Mucosa of descending colon (tissue), 3 donors: ENCODE results near the gene PPIP5K2. TPM values are rescaled to one million over a fixed set of nuclear protein-coding genes. Genes with fewer than 3 reads are reported as not detected.

Experiments
- ATAC-seq: fragments of 200-7000 bp; cut with Tn5 transposase; one replicate; pipeline ENCODE4 v1.9.1; 2020; ENCODE audit warnings: mild to moderate bottlenecking, moderate library complexity
- DNase-seq, 3 donors: peaks; one replicate each; pipeline ENCODE4 v3.0.0-alpha.2; 2020
- H3K36me3 ChIP-seq: fragments of 200-600 bp; one replicate; pipeline ENCODE4 v1.8.0; 2021; ENCODE audit warnings: low read depth, mild to moderate bottlenecking
- H3K4me1 ChIP-seq: fragments of 200-600 bp; one replicate; pipeline ENCODE4 v1.8.0; 2021; ENCODE audit warnings: low read depth, mild to moderate bottlenecking
- H3K4me3 ChIP-seq: fragments of 200-600 bp; one replicate; pipeline ENCODE4 v1.8.0; 2021; ENCODE audit warnings: mild to moderate bottlenecking
- H3K9me3 ChIP-seq: fragments of 200-600 bp; one replicate; pipeline ENCODE4 v1.8.0; 2021; ENCODE audit warnings: mild to moderate bottlenecking
- intact Hi-C, 2 donors: fragments of 100-400 bp; cut with DNase I in 1 of 2; cut with micrococcal nuclease in 1 of 2; formaldehyde crosslinking; loops; one replicate each; pipeline versions ENCODE4 v1.11.0 to v1.11.1; 2022; cut with DNase I, micrococcal nuclease
- total RNA-seq, 3 donors: library from RNA; stranded (reverse); fragmentation: NEBNext Ultra II Directional in 2 of 3; extraction: Animal tissue kit (Norgen Biotek cat#: 25700) in 2 of 3; gene quantifications; one replicate each; pipeline versions ENCODE4 v1.2.1 to v1.2.4, GENCODE V29; 2021 to 2023
- TF ChIP-seq, protein P1 (sequence below): fragments of 200-600 bp; IDR thresholded peaks from one replicate; pipeline ENCODE4 v1.8.0; 2022; ENCODE audit warnings: antibody characterized with exemption, mild to moderate bottlenecking
- donor health status: DM: no; HTN: no; CAD: no; lungs with moderate emphysema.
- donor health status: DM: no; HTN: no; CAD: no.
- donor health status: DM: no; HTN: yes; CAD: no.

The PPIP5K2 gene
- total RNA-seq, 3 donors from 2014 or later, result 59.0 to 90.6 (median 77.6) TPM

DNA sequence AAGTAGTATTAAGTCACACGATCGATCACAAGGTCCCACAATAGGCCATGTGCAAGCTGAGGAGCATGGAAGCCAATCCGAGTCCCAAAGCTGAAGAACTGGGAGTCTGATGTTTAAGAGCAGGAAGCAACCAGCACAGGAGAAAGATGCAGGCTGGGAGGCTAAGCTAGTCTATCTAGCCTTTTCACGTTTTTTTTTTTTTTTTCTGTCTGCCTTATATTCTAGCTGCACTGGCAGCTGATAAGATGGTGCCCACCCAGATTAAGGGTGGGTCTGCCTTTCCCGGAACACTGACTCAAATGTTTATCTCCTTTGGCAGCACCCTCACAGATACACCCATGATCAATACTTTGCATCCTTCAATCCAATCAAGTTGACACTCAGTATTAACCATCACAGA lies 6.5 kb downstream of the PPIP5K2 start:
- no peak for ATAC-seq
- intact Hi-C loops, result no loop called here
- no peak overlapping the region for H3K4me3 ChIP-seq
- DNase-seq, result no peak
- no peaks in the 10 kb centered on the region for H3K4me1 ChIP-seq
- TF ChIP-seq, protein P1, sequence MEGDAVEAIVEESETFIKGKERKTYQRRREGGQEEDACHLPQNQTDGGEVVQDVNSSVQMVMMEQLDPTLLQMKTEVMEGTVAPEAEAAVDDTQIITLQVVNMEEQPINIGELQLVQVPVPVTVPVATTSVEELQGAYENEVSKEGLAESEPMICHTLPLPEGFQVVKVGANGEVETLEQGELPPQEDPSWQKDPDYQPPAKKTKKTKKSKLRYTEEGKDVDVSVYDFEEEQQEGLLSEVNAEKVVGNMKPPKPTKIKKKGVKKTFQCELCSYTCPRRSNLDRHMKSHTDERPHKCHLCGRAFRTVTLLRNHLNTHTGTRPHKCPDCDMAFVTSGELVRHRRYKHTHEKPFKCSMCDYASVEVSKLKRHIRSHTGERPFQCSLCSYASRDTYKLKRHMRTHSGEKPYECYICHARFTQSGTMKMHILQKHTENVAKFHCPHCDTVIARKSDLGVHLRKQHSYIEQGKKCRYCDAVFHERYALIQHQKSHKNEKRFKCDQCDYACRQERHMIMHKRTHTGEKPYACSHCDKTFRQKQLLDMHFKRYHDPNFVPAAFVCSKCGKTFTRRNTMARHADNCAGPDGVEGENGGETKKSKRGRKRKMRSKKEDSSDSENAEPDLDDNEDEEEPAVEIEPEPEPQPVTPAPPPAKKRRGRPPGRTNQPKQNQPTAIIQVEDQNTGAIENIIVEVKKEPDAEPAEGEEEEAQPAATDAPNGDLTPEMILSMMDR, result no peak
- H3K9me3 ChIP-seq, result no peaks in the 10 kb centered on the region
- H3K36me3 ChIP-seq, result no peaks in the 10 kb centered on the region

DNA sequence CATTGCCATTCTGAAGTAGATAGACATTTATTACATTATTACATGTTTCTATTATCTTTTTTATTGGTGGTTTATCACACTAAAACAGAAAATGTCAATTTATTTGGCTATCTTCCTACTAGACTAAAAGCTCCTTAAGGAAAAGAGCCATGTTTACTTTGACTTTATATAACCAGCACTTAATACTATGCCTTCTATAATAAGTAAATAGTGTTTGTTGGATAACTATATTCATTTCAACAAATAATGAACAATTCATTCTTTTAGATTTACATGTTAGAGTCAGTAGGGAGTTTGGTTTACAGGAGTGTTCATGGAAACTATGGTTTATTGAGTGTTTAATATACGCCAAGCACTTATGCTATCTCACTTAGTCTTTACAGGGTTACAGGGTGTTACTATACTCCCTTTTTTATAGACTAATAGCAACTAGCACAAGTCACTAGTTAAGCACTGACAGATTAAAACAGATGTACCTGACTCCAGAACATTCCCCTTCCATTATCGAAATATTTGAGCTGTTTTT lies 7.3 kb downstream of the PPIP5K2 start:
- H3K36me3 ChIP-seq, result no peaks in the 10 kb centered on the region
- H3K4me3 ChIP-seq, result no peak overlapping the region
- TF ChIP-seq, protein P1, result no peak
- no peaks in the 10 kb centered on the region for H3K9me3 ChIP-seq
- intact Hi-C loops, result no loop called here
- no peaks in the 10 kb centered on the region for H3K4me1 ChIP-seq
- ATAC-seq, result no peak
- no peak for DNase-seq

DNA sequence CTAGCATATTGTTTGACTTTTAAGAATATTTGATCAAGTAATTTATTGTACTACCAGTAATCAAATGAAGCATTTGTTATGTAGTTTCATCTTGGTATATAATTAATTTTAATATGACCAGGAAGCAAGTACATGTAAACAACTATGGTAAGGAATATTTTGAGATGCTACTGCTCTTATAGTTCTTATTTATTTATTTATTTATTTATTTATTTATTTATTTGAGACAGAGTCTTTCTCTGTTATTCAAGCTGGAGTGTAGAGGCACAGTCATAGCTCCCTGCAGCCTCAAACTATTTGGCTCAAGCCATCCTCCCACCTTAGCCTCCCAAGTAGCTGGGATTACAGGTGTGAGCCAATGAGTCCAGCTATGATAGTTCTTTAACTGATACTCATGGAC lies 8.1 kb downstream of the PPIP5K2 start:
- no peak for DNase-seq
- TF ChIP-seq, protein P1, result no peak
- intact Hi-C loops, result no loop called here
- H3K36me3 ChIP-seq, result no peaks in the 10 kb centered on the region
- no peak overlapping the region for H3K4me3 ChIP-seq
- no peak for ATAC-seq
- H3K9me3 ChIP-seq, result no peaks in the 10 kb centered on the region
- no peaks in the 10 kb centered on the region for H3K4me1 ChIP-seq

GRCh38 chr5:103132684-103133083 lies 12.6 kb downstream of the PPIP5K2 start:
- TF ChIP-seq, protein P1, result no peak
- intact Hi-C loops, result loop anchor here in 1 of 2 donors (10.0 kb wide), 1 partner anchor 348 kb away; no protein-coding TSS in a partner anchor
- Histone ChIP-seq H3K36me3 (no peaks in the 10 kb centered on the region), H3K4me3 (no peak overlapping the region), H3K9me3 (no peaks in the 10 kb centered on the region), H3K4me1 (no peaks in the 10 kb centered on the region)
- ATAC-seq (no peak), DNase-seq (no peak)

GRCh38 chr5:103133231-103133630 lies 13.1 kb downstream of the PPIP5K2 start:
- TF ChIP-seq, protein P1, result no peak
- no peak for ATAC-seq

DNA sequence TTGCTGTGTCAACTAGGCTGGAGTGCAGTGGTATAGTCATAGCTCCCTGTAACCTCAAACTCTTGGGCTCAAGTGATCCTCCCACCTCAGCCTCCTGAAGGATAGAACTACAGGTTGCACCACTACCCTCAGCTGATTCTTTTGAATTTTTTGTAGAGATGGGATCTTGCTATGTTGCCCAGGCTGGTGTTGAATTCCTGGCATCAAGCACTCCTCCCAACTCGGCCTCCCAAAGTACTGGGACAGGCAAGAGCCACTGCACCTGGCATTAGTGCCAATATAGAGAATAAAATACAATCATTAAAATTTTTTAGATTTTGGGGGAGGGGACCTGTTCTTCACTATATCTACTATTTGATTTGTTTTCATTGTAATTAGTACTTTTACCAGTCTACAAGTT lies 15.4 kb downstream of the PPIP5K2 start:
- Histone ChIP-seq H3K36me3 (no peaks in the 10 kb centered on the region), H3K9me3 (no peaks in the 10 kb centered on the region), H3K4me1 (peaks cover 8% of the 10 kb centered on the region), H3K4me3 (no peak overlapping the region)
- TF ChIP-seq, protein P1, result no peak
- no peak for DNase-seq
- no peak for ATAC-seq
- intact Hi-C loops, result loop anchor here in 1 of 2 donors (10.0 kb wide), 1 partner anchor 351 kb away; no protein-coding TSS in a partner anchor

More at GRCh38 chr5:103133231-103133630, 13.1 kb downstream of the PPIP5K2 start:
- H3K36me3 ChIP-seq, result no peaks in the 10 kb centered on the region
- intact Hi-C loops, result loop anchor here in 1 of 2 donors (10.0 kb wide), 1 partner anchor 348 kb away; no protein-coding TSS in a partner anchor
- no peak overlapping the region for H3K4me3 ChIP-seq
- H3K4me1 ChIP-seq, result no peaks in the 10 kb centered on the region
- H3K9me3 ChIP-seq, result no peaks in the 10 kb centered on the region
- DNase-seq, result no peak
